SK-N-SH (cell line): ENCODE data around the gene PMEPA1. TPM values are rescaled to one million over a fixed set of nuclear protein-coding genes. Genes with fewer than 3 reads are reported as not detected.
A peak's percentile ranks its signal among the peaks of the same experiment; 100 is the strongest.

Experiments used
- CTCF ChIA-PET: fragments of 300-600, 350-600 bp; formaldehyde crosslinking; extraction: SDS; loops from one replicate; lab custom pipeline; 2021; lab: Yijun Ruan, JAX
- POLR2A ChIA-PET: fragments of 350-600 bp; sonication (Branson Sonifier 250); formaldehyde crosslinking; extraction: SDS; loops from one replicate; lab custom pipeline; 2020; ENCODE audit warnings: antibody characterized with exemption, inconsistent platforms; lab: Yijun Ruan, JAX
- DNase-seq: peaks from one replicate; pipeline ENCODE4 v3.0.0; 2012
- H2AFZ ChIP-seq: fragments of 200-600 bp; sonication (generic); 2 replicates; pipeline ENCODE4 v1.8.1; 2016; ENCODE audit warnings: antibody characterized with exemption, mild to moderate bottlenecking, low read depth
- H3F3A ChIP-seq: fragments of 200-600 bp; sonication (generic); replicated peaks from 2 replicates; pipeline ENCODE3; 2016; ENCODE audit warnings: antibody characterized with exemption, mild to moderate bottlenecking; ENCODE audit not compliant: insufficient read depth
- H3K27ac ChIP-seq, 2 experiments: fragments of 200-500 bp in 1 of 2; fragments of 200-600 bp in 1 of 2; sonication (Bioruptor generic) in 1 of 2; sonication (generic), shearing (Covaris generic) in 1 of 2; 2 replicates each; pipeline versions ENCODE4 v1.5.1 to v1.6.1; 2014 to 2016; ENCODE audit warnings: low read depth in 2 of 2, inconsistent platforms in 1 of 2, low read length in 1 of 2, mild to moderate bottlenecking in 1 of 2, mixed read lengths in 1 of 2
- H3K27me3 ChIP-seq: fragments of 200-600 bp; sonication (generic), shearing (Covaris generic); 2 replicates; pipeline ENCODE4 v1.6.1; 2016; ENCODE audit warnings: mixed run types; ENCODE audit not compliant: insufficient read depth
- H3K36me3 ChIP-seq, 2 experiments: fragments of 200-500 bp in 1 of 2; fragments of 200-600 bp in 1 of 2; sonication (Bioruptor generic) in 1 of 2; sonication (generic) in 1 of 2; replicated peaks in 1 of 2; 2 replicates each; pipeline versions ENCODE3 to v1.5.1; 2014 to 2016; ENCODE audit warnings: low read length in 1 of 2, mild to moderate bottlenecking in 1 of 2; ENCODE audit not compliant: insufficient read depth in 2 of 2, control insufficient read depth in 1 of 2
- H3K4me1 ChIP-seq, 2 experiments: fragments of 200-500 bp in 1 of 2; fragments of 200-600 bp in 1 of 2; sonication (Bioruptor generic) in 1 of 2; sonication (generic), shearing (Covaris generic) in 1 of 2; 2 replicates each; pipeline versions ENCODE4 v1.5.1 to v1.6.1; 2014 to 2016; ENCODE audit warnings: low read depth in 1 of 2, low read length in 1 of 2, mixed run types in 1 of 2; ENCODE audit not compliant: insufficient read depth in 2 of 2, control insufficient read depth in 1 of 2
- H3K4me2 ChIP-seq: fragments of 200-600 bp; sonication (generic), shearing (Covaris generic); 2 replicates; pipeline ENCODE4 v1.6.1; 2017; ENCODE audit warnings: mixed run types
- H3K4me3 ChIP-seq, 2 experiments: fragments of 200-500 bp in 1 of 2; fragments of 200-600 bp in 1 of 2; sonication (Bioruptor generic) in 1 of 2; sonication (generic), shearing (Covaris generic) in 1 of 2; 2 replicates each; pipeline versions ENCODE4 v1.5.1 to v1.8.1; 2014 to 2016; ENCODE audit warnings: low read depth in 2 of 2, inconsistent platforms in 1 of 2, low read length in 1 of 2, mild to moderate bottlenecking in 1 of 2, mixed read lengths in 1 of 2, moderate library complexity in 1 of 2
- H3K79me2 ChIP-seq: fragments of 200-600 bp; sonication (generic); 2 replicates; pipeline ENCODE4 v1.8.1; 2017; ENCODE audit warnings: mild to moderate bottlenecking; ENCODE audit not compliant: insufficient read depth
- H3K9ac ChIP-seq: fragments of 200-600 bp; sonication (generic); 2 replicates; pipeline ENCODE4 v1.6.1; 2017; ENCODE audit warnings: mixed run types
- H3K9me2 ChIP-seq: fragments of 200-600 bp; sonication (generic); 2 replicates; pipeline ENCODE4 v1.6.1; 2017; ENCODE audit warnings: mixed run types
- H3K9me3 ChIP-seq: fragments of 200-600 bp; sonication (generic); 2 replicates; pipeline ENCODE4 v1.6.1; 2017; ENCODE audit warnings: mixed run types, mild to moderate bottlenecking, moderate library complexity
- H4K20me1 ChIP-seq: fragments of 200-600 bp; sonication (generic); 2 replicates; pipeline ENCODE4 v1.6.1; 2017; ENCODE audit warnings: mild to moderate bottlenecking, mixed run types; ENCODE audit not compliant: insufficient read depth
- CHD2 ChIP-seq: fragments of 150-350 bp; IDR thresholded peaks from 2 replicates; pipeline ENCODE4 v1.6.1; 2018; ENCODE audit warnings: low read length; ENCODE audit not compliant: partially characterized antibody
- ELF1 ChIP-seq: IDR thresholded peaks from 2 replicates; pipeline ENCODE4 v1.4.0; 2012
- EZH2phosphoT487 ChIP-seq: fragments of 200-600 bp; sonication (generic); IDR thresholded peaks from 2 replicates; pipeline ENCODE4 v1.6.1; 2017; ENCODE audit warnings: low read depth, mixed run types, mild to moderate bottlenecking, antibody characterized with exemption, moderate library complexity, borderline replicate concordance
- FOXJ3 ChIP-seq: sonication (generic); formaldehyde crosslinking; IDR thresholded peaks from 2 replicates; pipeline ENCODE4 v1.5.1; 2020; ENCODE audit warnings: mild to moderate bottlenecking, missing genetic modification reagents
- GATA2 ChIP-seq: sonication (generic); formaldehyde crosslinking; IDR thresholded peaks from 2 replicates; pipeline ENCODE4 v1.5.0; 2020; ENCODE audit warnings: mild to moderate bottlenecking, missing genetic modification reagents
- JUND ChIP-seq: IDR thresholded peaks from 2 replicates; pipeline ENCODE4 v1.4.0; 2012
- MXI1 ChIP-seq: IDR thresholded peaks from 2 replicates; pipeline ENCODE4 v1.6.1; 2012; ENCODE audit warnings: mild to moderate bottlenecking, low read depth, low read length, improper control_type of control experiment
- NFIC ChIP-seq: IDR thresholded peaks from 2 replicates; pipeline ENCODE4 v1.4.0; 2012; ENCODE audit warnings: borderline replicate concordance
- NRF1 ChIP-seq: IDR thresholded peaks from 2 replicates; pipeline ENCODE4 v1.6.1; 2012; ENCODE audit warnings: low read depth, mild to moderate bottlenecking, low read length
- POLR2AphosphoS5 ChIP-seq: IDR thresholded peaks from 2 replicates; pipeline ENCODE4 v1.6.1; 2012; ENCODE audit warnings: low read depth, low read length
- RCOR1 ChIP-seq: fragments of 150-350 bp; IDR thresholded peaks from 2 replicates; pipeline ENCODE4 v1.6.1; 2017; ENCODE audit warnings: antibody characterized with exemption, low read length
- RFX5 ChIP-seq: IDR thresholded peaks from 2 replicates; pipeline ENCODE4 v1.6.1; 2012; ENCODE audit warnings: mild to moderate bottlenecking, improper control_type of control experiment, low read length
- SMC3 ChIP-seq: IDR thresholded peaks from 2 replicates; pipeline ENCODE4 v1.6.1; 2012; ENCODE audit warnings: low read depth, low read length, improper control_type of control experiment
- TAF1 ChIP-seq: IDR thresholded peaks from 2 replicates; pipeline ENCODE4 v1.6.1; 2012; ENCODE audit warnings: low read depth, mild to moderate bottlenecking, low read length, moderate library complexity, borderline replicate concordance
- TCF12 ChIP-seq: IDR thresholded peaks from 2 replicates; pipeline ENCODE4 v1.4.0; 2012
- TEAD4 ChIP-seq: IDR thresholded peaks from 2 replicates; pipeline ENCODE4 v1.4.0; 2012; ENCODE audit warnings: mild to moderate bottlenecking, borderline replicate concordance; ENCODE audit not compliant: insufficient read depth
- WGBS: methylation state at CpG from one replicate; pipeline ENCODE4 v1.1.6; 2017; ENCODE audit warnings: low lambda C conversion rate; 5-methylcytosine and 5-hydroxymethylcytosine counted together
- polyA plus RNA-seq, 3 experiments: library from polyadenylated mRNA; depleted of rRNA; stranded (reverse); fragments of >200 nt; gene quantifications; 2 replicates each; pipeline ENCODE4 v1.2.3, GENCODE V29; 2012
- TF ChIP-seq, protein P1 (sequence below): fragments of 200-600 bp; sonication (generic); IDR thresholded peaks from 2 replicates; pipeline ENCODE4 v1.6.1; 2017; ENCODE audit warnings: antibody characterized with exemption, mild to moderate bottlenecking, moderate library complexity
- TF ChIP-seq, protein P2 (sequence below): IDR thresholded peaks from 2 replicates; pipeline ENCODE4 v1.4.0; 2012; ENCODE audit warnings: low read depth

Gene PMEPA1
- polyA plus RNA-seq, 1 of the 3 experiments (the other 2 are of a cell fraction) = 7.1 TPM

DNA sequence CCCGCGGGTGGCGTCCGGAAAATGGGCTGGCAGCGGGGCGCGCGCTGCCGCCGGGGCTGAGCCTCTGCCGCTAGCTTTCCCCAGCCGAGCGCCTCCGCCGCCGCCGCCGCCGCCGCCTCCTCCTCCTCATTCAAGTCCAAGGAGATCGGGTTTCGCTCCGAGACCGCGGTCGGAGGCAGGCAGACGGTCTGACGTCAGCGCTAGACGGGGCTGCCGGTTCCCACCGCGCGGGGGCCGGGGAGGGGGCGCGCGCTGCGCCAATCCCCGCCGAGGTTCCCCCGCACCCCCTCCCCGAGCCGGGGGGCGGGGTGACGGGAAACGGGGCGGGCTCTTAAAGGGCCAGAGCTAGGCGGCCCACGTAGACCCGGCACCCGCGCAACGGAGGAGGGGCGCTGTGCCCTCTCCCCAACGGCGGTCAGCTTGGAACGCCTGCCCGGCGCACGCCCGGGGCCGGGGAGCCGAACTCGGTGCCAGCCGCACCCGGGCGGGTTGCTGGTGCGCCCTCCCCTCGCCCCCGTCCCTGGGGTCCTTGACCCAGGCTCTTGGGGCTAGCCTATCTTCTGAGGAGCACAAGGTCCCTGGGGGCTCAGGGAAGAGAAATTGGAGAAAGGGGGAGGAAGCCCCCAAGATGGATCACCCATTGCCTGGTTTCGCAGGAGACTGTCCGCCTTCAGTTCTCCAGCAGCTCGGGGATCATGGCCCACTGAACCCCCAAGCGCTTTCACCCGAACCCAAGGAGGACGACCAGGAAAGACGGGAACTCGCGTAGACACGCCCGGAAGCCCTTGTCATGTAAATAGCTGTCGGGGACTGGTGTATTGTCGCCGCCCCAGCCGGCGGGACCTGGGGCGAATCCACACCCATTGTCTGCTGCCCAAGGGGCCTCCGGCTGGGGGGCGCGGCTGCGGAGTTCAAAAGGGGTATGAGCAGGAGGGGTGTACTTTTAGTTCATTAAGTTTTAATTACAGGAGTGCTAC is at the start of gene PMEPA1 (continued):
- no peak for TF ChIP-seq JUND
- peak; percentile 17; the same call in 1 of the 2 replicates for TF ChIP-seq SMC3
- TF ChIP-seq TCF12 = peak; percentile 33; the same call in 1 of the 2 replicates
- TF ChIP-seq TAF1 = peak; percentile 70
- peak; percentile 35 for TF ChIP-seq CHD2
- TF ChIP-seq, protein P1, sequence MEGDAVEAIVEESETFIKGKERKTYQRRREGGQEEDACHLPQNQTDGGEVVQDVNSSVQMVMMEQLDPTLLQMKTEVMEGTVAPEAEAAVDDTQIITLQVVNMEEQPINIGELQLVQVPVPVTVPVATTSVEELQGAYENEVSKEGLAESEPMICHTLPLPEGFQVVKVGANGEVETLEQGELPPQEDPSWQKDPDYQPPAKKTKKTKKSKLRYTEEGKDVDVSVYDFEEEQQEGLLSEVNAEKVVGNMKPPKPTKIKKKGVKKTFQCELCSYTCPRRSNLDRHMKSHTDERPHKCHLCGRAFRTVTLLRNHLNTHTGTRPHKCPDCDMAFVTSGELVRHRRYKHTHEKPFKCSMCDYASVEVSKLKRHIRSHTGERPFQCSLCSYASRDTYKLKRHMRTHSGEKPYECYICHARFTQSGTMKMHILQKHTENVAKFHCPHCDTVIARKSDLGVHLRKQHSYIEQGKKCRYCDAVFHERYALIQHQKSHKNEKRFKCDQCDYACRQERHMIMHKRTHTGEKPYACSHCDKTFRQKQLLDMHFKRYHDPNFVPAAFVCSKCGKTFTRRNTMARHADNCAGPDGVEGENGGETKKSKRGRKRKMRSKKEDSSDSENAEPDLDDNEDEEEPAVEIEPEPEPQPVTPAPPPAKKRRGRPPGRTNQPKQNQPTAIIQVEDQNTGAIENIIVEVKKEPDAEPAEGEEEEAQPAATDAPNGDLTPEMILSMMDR = no peak
- TF ChIP-seq NRF1 = peak; percentile 30; the same call in 1 of the 2 replicates
- TF ChIP-seq, all 33 proteins: peak for 12

DNA sequence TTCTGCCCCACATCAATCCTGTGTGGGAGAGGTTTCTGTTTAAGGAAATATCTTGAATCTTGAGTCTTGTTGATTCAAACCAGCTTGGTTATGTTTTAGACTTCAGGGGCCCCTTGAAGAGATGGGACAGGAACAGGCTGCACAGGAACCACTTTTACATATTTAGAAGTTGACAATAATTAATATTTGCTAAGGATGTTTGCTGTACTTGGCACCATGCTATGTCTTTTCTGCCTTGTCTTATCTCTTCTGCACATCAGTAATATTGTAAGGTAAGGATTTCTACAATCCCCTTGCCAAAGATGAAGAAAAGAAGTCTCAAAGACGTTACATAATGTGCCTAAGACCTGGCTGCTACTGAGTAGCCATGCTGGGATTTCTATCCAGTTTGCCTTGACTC is 48.0 kb upstream of the PMEPA1 start:
- no peaks in the 10 kb centered on the region for H3K27me3 ChIP-seq
- H3K9ac ChIP-seq = no peak overlapping the region
- no peaks in the 10 kb centered on the region for H3F3A ChIP-seq
- H3K9me3 ChIP-seq = no peaks in the 10 kb centered on the region
- no peak overlapping the region for H3K27ac ChIP-seq
- no peak for DNase-seq
- ChIA-PET POLR2A (no interaction called here), CTCF (interaction anchor here (0.9 kb wide), 1 partner anchor 135 kb away, joined by 3 read pairs; no protein-coding TSS in a partner anchor)
- no peaks in the 10 kb centered on the region for H3K9me2 ChIP-seq
- no peak overlapping the region for H3K4me2 ChIP-seq
- no peak overlapping the region for H2AFZ ChIP-seq
- peaks cover 0 to 6% of the 10 kb centered on the region in 2 experiments; a peak in 1 of 4 replicates for H3K4me1 ChIP-seq
- WGBS = 16% methylated on average over 1 of the region's 1 CpG
- no peaks in the 10 kb centered on the region for H4K20me1 ChIP-seq
- no peak overlapping the region for H3K4me3 ChIP-seq
- H3K36me3 ChIP-seq = no peaks in the 10 kb centered on the region
- no peak for TF ChIP-seq TAF1
- TF ChIP-seq NFIC = no peak
- TF ChIP-seq RFX5 = no peak
- TF ChIP-seq SMC3 = no peak
- TF ChIP-seq, protein P2, sequence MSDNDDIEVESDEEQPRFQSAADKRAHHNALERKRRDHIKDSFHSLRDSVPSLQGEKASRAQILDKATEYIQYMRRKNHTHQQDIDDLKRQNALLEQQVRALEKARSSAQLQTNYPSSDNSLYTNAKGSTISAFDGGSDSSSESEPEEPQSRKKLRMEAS = no peak
- TF ChIP-seq TEAD4 = no peak
- no peak for TF ChIP-seq POLR2AphosphoS5
- TF ChIP-seq FOXJ3 = no peak
- no peak for TF ChIP-seq GATA2 (CRISPR knock-in tag)
- no peak for TF ChIP-seq EZH2phosphoT487
- TF ChIP-seq JUND = no peak
- TF ChIP-seq NRF1 = no peak
- TF ChIP-seq ELF1 = no peak
- no peak for TF ChIP-seq CHD2
- TF ChIP-seq RCOR1 = no peak
- TF ChIP-seq TCF12 = no peak
- no peak for TF ChIP-seq MXI1
- H3K79me2 ChIP-seq = no peaks in the 10 kb centered on the region
